ENCODE results near the gene TSPAN4.

TSPAN4 gene

GRCh38 chr11:849104-849824, 6.6 kb downstream of the TSPAN4 start:
- DNase-seq (ENCODE audit: low read depth, low spot score) = no peak

- DNase-seq (ENCODE audit: low read depth, low spot score) = no peak
Measured at GRCh38 chr11:849951-850774, 7.5 kb downstream of the TSPAN4 start.

GRCh38 chr11:850775-851763, 8.4 kb downstream of the TSPAN4 start:
- DNase-seq (ENCODE audit: low read depth, low spot score) = no peak

- no peak for DNase-seq (ENCODE audit: low read depth, low spot score)
Measured at GRCh38 chr11:852762-853161, 10.1 kb downstream of the TSPAN4 start.

- no peak for DNase-seq (ENCODE audit: low read depth, low spot score)
Measured at GRCh38 chr11:853682-854448, 11.2 kb downstream of the TSPAN4 start.

GRCh38 chr11:854601-855329, 12.1 kb downstream of the TSPAN4 start:
- DNase-seq (ENCODE audit: low read depth, low spot score) = no peak

GRCh38 chr11:855330-855674, 12.7 kb downstream of the TSPAN4 start:
- no peak for DNase-seq (ENCODE audit: low read depth, low spot score)

GRCh38 chr11:855796-856195, 13.1 kb downstream of the TSPAN4 start:
- no peak for DNase-seq (ENCODE audit: low read depth, low spot score)

- no peak for DNase-seq (ENCODE audit: low read depth, low spot score)
Measured at GRCh38 chr11:856397-856796, 13.7 kb downstream of the TSPAN4 start.

GRCh38 chr11:858053-858761, 15.6 kb downstream of the TSPAN4 start:
- no peak for DNase-seq (ENCODE audit: low read depth, low spot score)

- DNase-seq (ENCODE audit: low read depth, low spot score) = no peak
Measured at GRCh38 chr11:858762-859339, 16.2 kb downstream of the TSPAN4 start.

- DNase-seq (ENCODE audit: low read depth, low spot score) = no peak
Measured at GRCh38 chr11:859394-860131, 16.9 kb downstream of the TSPAN4 start.

GRCh38 chr11:860234-861104, 17.8 kb downstream of the TSPAN4 start:
- DNase-seq (ENCODE audit: low read depth, low spot score) = no peak

- DNase-seq (ENCODE audit: low read depth, low spot score) = no peak
Measured at GRCh38 chr11:861105-861479, 18.4 kb downstream of the TSPAN4 start.

GRCh38 chr11:862081-862661, 19.5 kb downstream of the TSPAN4 start:
- DNase-seq (ENCODE audit: low read depth, low spot score) = no peak

GRCh38 chr11:862696-863022, 20.0 kb downstream of the TSPAN4 start:
- DNase-seq (ENCODE audit: low read depth, low spot score) = no peak

GRCh38 chr11:863023-863909, 20.6 kb downstream of the TSPAN4 start:
- DNase-seq (ENCODE audit: low read depth, low spot score) = no peak

All from iPS DF 19.7 (cell line).